ENCODE results near the gene HDAC4.
A peak's percentile ranks its signal among the peaks of the same experiment; 100 is the strongest.

Gene HDAC4

DNA sequence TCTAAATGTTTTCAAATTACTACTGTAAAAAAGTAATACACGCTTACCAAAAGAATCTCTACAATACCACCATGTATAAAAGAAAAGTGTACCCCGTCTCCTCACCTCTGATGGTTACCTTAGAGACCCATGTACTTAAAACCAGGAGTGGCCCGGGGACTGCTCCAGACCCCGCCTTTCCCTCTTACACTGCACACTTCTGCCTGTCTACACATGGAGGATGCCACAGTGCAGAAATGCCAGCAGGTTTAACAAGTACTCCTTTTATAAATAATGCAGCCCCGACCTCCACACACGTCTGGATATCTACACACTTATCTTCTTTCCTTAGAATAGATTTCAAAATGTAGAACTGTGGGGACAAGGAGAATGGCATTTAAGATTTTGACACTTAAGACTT, 5.3 kb downstream of the HDAC4 start:
- DNase-seq, result no peak

- no peak for DNase-seq
Measured at GRCh38 chr2:239394978-239395377, 5.8 kb downstream of the HDAC4 start.

GRCh38 chr2:239394346-239394945, 6.4 kb downstream of the HDAC4 start:
- DNase-seq, result no peak

DNA sequence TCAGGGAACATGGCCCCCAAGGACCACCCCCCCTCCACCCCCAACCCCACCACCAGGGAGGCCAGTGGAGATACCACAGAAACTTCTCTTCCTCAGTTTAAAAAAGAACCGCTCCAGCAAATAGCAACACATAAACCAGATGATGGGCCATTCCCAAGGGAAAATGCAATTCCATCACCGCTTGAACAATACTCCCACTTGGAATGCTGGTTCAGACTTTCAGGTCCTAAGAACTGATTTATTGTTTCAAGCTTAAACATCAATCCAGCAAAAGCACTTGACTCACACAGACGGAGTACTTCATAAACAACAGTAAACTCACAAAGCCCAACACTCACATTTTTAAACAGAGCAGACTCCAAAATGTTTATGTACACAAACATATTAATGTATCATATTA, 6.9 kb downstream of the HDAC4 start:
- peak; percentile 65 for DNase-seq

GRCh38 chr2:239393388-239393940, 7.4 kb downstream of the HDAC4 start:
- peak; percentile 14 for DNase-seq

DNA sequence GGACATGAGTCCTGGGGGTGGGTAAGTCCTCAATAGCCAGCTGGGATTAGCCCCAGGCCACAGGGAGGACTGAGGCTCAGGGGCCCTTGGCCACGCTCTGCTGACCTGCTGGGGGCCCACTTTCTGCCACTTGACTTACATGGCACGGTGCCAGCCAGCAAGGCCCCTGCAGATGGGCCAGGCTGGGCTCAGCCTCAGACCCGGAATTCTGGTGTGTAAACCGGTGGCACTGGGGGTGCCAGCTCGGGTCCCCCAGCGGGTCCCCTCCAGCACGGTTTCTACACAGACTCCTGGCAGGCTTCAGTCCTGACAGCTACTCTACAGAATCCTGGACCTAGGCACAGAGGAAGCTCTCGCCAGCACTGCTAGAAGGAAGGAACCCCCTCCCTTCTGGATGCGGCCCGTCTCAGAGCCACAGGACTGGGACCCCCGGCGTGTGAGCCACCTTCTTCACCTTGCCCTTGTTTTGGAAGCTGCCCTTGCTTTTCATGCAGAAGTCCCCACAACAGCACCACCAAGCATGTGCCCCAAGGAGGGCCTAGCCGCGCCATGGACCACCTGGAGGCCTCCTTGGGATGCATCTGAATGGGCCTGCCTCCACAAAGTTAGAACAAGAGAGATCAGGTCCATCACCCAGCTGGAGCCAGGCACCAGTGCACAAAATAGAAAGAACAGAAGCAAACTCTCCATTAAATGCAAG, 8.0 kb downstream of the HDAC4 start:
- DNase-seq, result no peak

DNA sequence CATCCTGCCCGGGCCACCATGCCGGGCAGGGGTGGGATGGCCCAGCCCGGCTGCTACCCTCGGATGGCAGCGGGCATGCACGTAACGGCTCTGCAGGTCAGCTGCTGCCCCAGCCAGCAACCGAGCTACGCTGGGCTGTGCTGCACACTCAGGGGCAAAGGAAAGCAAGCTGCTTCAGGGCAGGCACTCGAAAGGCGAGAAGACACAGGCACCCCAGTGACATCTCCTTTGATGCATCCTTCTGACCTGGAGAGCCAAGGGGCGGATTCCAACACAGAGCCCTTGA, 8.8 kb downstream of the HDAC4 start:
- no peak for DNase-seq

DNA sequence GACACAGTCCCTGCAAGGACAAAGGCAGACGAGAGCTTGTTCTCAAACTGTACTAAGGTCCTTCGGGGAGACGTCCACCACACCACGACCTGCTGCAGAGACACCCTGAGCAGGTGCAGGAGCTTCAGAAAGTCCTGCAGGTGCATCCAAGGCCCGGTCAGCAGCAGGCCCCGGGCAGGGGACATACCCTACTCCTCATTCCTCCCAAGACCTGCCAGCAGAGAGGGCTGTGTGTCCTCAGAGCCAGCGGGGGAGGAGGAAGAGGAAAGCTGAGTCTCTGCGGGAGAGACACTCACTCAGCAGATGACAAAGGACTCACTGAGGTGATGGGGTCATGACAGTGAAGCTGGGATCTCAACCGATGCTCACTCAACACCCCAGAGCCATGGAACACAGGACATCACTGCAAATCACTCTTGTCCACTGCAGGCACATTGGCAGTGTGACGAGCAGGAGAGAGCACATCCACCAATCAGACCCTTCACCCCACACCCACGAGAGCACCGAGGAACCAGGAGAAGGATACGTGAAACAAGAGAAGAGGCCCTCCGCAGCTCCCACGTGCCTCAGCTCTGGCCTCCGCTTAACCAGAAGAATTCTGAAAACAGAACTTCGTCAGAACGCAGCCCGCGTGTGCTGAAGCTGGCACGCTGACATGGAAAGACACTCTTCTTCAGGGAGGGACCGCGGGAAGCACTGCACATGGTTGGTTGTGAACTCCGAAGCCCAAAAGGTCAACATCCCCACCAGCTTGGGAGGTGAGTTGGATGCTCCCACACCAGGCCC, 9.3 kb downstream of the HDAC4 start:
- DNase-seq, result no peak

GRCh38 chr2:239390546-239391285, 10.1 kb downstream of the HDAC4 start:
- DNase-seq, result no peak

DNA sequence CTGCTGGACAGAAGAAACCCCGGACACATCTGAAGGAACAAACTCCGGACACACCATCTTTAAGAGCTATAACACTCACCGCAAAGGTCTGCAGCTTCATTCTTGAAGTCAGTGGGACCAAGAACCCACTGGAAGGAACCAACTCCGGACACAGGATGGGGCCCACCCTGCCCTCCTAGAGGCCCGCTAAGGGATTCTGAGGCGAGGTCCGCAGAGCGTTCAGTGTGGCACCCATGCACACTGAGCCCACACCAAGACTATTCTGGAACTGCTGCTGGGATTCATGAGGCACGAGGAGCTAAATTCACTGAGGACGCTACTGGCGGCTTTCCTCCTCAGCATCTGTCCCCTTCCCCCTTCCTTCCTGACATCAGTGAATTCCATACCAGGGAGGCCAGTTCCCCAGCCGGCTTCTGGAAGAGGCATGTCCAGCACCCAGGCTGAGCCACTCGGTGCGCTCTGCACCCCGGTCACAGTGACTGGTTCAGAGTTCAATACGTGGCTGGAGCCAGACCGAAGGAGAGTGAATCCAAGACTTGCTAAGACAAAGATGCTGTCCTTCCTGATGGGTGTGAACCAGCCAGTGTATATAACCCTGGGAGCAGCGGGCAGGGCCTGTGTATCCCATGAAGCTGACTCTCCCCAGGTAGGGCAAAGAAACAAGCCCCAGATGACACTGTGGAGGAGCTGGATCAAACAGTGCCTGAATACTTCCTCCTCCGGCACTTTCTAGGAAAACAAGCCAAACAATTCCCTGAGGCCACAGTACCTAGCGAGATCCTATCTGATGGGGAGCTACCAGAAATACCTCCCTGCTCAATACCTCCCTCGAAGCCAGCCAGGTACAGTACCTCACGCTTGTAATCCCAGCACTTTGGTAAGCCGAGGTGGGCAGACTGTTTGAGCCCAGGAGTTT, 11.1 kb downstream of the HDAC4 start:
- no peak for DNase-seq

- no peak for DNase-seq
Measured at GRCh38 chr2:239388236-239389151, 12.3 kb downstream of the HDAC4 start.

- DNase-seq, result no peak
Measured at GRCh38 chr2:239387811-239388210, 13.0 kb downstream of the HDAC4 start.

DNA sequence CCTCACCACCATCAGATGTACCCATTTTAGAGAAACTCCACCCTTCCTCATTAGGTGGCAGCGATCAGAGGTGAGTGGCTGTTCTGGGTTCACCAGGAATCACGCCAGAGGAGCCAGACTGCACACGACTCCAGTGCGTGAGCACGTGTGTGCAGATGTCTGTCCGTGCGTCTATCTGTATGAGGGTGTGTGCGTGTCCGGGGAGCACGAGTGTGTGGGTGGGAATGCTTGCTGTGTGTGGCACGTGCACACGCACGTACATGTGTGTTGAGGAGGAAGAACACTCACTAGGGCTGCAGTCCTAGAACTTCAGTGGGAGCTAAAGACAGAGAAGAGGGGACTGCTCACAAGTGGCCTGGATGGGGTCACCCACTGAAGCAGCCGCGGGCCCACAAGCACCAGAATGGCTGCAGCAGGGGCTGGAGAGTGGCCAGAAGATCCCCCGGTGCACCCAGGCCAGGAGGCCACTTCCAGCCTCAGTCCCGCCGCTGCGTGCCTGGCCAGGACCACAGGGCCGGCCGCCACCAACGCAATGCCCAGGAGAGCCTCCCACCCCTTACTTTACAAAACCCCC, 13.9 kb downstream of the HDAC4 start:
- DNase-seq, result no peak

DNA sequence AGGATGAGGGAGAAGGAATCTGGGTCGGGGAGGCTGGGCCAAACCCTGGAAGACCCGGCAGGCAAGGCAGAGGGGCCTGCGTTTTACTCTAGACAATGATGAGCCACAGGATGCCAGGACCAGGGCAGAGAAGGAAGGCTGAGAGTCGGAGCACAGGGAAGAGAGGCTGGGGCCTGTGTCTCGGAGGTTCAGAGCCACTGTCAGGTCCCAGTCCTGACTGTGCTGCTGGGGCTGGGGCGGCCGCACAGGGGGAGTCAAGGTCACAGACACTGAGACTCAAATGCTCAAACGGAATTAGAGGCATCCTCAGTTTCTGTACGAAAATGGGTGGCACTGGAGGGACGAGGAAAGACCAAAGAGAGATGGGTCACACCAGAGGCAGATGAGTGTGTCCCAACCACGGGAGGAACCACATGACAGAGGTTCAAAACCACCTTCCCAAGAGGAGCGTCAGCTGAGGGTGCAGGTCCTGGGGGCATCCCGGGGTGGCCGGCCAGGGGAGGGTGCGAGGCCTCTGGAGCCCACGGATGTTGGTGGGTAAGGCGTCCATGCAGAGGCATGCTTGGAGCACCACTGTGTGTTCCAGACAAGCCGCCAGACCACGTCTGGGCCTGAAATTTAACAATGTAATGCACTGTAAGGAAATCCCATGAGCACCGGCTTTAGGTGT, 14.7 kb downstream of the HDAC4 start:
- DNase-seq, result no peak

DNA sequence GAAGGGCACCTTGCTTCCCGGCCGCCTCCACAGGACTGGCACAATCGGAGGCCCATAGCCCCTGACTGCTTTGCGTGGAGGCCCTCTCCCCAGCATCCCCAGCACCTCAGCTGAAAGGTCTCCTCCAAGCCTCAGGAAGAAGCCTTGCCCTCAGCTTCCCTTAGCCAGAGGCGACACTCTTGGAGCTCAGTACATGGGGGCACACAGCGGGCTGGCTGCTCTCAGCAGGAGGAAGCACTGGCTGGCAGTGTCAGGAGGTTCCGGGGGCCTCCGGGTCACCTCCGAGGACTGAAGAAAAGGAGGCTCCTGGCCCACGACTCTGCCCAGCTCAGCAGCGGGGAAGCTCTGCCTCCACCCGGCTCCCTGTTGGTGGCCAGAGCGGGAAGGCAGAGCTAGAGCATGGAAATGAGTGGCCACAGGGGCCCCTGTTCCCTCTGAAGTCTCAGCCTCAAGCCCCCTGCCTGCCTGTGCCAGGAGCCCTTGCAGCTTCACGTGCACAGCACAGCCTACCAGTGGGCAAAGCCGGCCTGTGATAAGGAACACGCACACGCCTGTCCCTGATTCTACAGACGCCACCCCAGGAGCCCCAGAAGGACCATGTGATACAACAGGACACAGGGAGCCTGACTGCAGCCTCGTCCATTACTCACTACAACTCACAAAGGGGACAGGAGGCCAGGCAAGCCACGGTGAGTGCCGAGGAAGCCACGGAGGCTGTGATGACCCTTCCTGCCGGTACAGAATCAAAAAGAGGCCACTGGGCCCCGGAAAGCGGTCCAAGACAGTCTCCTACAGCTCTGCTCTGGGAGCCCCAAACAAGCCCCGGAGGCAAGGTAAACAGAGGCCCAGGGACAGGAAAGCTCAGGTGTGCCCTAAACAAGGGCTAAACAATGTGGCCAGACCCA, 15.5 kb downstream of the HDAC4 start:
- no peak for DNase-seq

- no peak for DNase-seq
Measured at GRCh38 chr2:239383759-239384156, 17.1 kb downstream of the HDAC4 start.

- no peak for DNase-seq
Measured at GRCh38 chr2:239383036-239383758, 17.6 kb downstream of the HDAC4 start.

GRCh38 chr2:239382384-239382880, 18.4 kb downstream of the HDAC4 start:
- DNase-seq, result no peak
